Brain microvascular endothelial cell (primary cell): Measurements from ENCODE around the gene DDOST.
A peak's percentile ranks its signal among the peaks of the same experiment; 100 is the strongest.

Experiments
- DNase-seq: peaks from one replicate; pipeline ENCODE4 v3.0.0-alpha.2; 2020
- H3K27ac ChIP-seq: fragments of 250-450 bp; sonication (Bioruptor Pico); 2 replicates; pipeline ENCODE4 v1.5.1; 2020; ENCODE audit warnings: mild to moderate bottlenecking, moderate library complexity
- H3K27me3 ChIP-seq: fragments of 250-450 bp; sonication (Bioruptor Pico); replicated peaks from 2 replicates; pipeline ENCODE4 v1.5.1; 2020; ENCODE audit warnings: mild to moderate bottlenecking
- H3K36me3 ChIP-seq: fragments of 250-450 bp; sonication (Bioruptor Pico); replicated peaks from 2 replicates; pipeline ENCODE4 v1.5.1; 2020; ENCODE audit warnings: mild to moderate bottlenecking
- H3K4me3 ChIP-seq: 2 replicates; pipeline ENCODE4 v1.5.1; 2011; ENCODE audit warnings: low read depth, mild to moderate bottlenecking, control low read depth, low read length, moderate library complexity
- in situ Hi-C: cut with HindIII; loops from 2 replicates; pipeline ENCODE4 v1.10.0; 2017; ENCODE audit warnings: low sequenced_read_pairs, low pct_ligation_motif_present
- TF ChIP-seq, protein P1 (sequence below): IDR thresholded peaks from 2 replicates; pipeline ENCODE4 v1.5.1; 2011; ENCODE audit warnings: low read depth, mild to moderate bottlenecking, moderate library complexity, low read length, control low read depth, inconsistent platforms; ENCODE audit errors: missing control alignments

DDOST gene

DNA sequence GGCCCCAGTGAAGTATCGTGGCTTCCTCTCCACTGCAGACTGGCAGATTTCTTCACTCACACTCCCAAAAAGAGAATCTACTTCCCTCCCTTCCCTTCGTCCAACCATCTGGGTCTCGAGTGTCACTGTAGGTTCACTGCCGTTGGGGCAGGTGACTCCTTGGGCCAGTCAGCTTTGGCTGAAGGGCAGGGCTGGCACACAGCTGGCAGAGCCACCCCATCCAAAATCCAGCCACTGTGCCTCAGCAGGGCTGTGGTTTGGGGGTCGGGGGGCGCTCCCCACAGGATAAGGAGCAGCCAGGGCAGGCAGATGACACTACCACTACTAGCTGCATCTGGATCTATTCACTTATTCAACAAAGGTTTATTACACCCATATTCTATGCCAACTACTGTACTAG lies 18.1 kb downstream of the DDOST start:
- Histone ChIP-seq H3K27me3 (no peaks in the 10 kb centered on the region), H3K4me3 (no peak overlapping the region), H3K36me3 (peaks cover 46% of the 10 kb centered on the region), H3K27ac (no peak overlapping the region)
- DNase-seq = no peak
- TF ChIP-seq, protein P1, sequence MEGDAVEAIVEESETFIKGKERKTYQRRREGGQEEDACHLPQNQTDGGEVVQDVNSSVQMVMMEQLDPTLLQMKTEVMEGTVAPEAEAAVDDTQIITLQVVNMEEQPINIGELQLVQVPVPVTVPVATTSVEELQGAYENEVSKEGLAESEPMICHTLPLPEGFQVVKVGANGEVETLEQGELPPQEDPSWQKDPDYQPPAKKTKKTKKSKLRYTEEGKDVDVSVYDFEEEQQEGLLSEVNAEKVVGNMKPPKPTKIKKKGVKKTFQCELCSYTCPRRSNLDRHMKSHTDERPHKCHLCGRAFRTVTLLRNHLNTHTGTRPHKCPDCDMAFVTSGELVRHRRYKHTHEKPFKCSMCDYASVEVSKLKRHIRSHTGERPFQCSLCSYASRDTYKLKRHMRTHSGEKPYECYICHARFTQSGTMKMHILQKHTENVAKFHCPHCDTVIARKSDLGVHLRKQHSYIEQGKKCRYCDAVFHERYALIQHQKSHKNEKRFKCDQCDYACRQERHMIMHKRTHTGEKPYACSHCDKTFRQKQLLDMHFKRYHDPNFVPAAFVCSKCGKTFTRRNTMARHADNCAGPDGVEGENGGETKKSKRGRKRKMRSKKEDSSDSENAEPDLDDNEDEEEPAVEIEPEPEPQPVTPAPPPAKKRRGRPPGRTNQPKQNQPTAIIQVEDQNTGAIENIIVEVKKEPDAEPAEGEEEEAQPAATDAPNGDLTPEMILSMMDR = no peak
- in situ Hi-C loops = no loop called here

DNA sequence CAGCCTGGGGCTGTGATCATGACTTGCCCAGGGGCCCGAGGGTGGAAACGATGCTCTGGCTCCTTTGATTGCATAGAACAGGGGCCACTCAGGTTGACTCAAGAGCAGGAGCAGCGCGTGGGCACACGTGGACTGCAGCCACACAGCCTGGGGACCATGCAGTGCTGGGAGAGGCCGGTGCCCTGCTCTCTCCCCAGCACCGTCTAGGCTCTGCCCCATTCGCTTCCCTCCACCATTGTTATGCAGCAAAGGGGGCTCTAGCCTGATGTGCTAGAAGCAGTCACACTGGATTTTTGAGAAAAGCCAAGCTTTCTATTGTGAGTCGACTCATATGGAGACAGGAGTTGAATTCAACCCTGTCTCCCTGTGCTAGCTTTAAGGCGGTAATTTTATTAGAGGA lies 19.2 kb downstream of the DDOST start:
- no peak for DNase-seq
- TF ChIP-seq, protein P1 = no peak
- in situ Hi-C loops = no loop called here
- H3K27ac ChIP-seq = no peak overlapping the region
- peaks cover 44% of the 10 kb centered on the region for H3K36me3 ChIP-seq
- no peaks in the 10 kb centered on the region for H3K27me3 ChIP-seq
- H3K4me3 ChIP-seq = no peak overlapping the region

DNA sequence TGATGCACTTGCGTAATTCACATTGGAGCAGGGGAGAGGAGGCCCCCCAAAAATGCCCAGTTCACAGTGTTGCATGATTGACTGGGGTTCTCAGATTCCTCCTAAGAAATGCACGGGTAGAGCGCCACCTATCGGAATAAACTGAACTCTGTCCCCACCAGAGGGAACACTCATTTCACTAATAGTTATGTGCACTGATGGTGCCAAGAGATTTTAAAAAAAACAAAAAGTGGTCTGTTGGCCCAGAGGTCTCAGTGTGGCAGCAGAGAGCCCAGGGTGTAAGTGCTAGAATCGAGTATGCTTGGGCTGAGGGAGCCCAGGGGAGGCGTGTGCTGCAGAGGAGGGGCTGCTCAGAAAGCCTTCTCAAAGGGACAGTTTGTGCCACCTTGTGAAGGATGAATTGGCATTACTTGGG lies 21.0 kb downstream of the DDOST start:
- Histone ChIP-seq H3K4me3 (no peak overlapping the region), H3K36me3 (peaks cover 42% of the 10 kb centered on the region), H3K27ac (no peak overlapping the region), H3K27me3 (no peaks in the 10 kb centered on the region)
- TF ChIP-seq, protein P1 = peak; percentile 83
- in situ Hi-C loops = no loop called here
- peak; percentile 34 for DNase-seq

DNA sequence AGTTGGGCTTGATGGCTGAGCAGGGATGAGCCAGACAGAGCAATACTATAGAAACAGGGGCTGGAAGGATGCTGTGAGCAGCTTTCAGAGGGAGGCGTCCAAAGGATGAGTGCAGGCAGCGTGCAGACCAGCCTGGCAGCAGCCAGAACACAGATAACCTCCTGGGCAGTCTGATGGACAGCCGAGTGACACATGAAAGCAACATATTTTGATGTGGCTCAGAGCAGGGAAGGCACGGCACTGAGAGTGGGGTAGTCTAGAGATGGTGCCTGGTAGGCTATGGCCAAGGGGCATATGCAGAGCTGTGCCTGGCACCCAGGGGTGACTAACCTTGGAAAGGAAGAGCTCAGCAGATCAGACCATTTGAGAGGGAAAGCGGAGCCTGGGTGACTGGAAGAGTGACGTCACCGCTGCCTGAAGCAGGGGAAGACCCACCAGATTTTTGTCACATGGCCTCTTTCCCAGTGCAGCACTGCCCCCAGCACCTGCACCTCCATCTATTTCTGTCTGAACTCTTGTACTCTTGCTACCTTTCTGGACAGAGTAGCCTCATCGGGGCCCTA lies 24.3 kb downstream of the DDOST start:
- DNase-seq = no peak
- no peaks in the 10 kb centered on the region for H3K27me3 ChIP-seq
- in situ Hi-C loops = no loop called here
- H3K36me3 ChIP-seq = peaks cover 28% of the 10 kb centered on the region
- no peak overlapping the region for H3K4me3 ChIP-seq
- TF ChIP-seq, protein P1 = no peak
- H3K27ac ChIP-seq = no peak overlapping the region

DNA sequence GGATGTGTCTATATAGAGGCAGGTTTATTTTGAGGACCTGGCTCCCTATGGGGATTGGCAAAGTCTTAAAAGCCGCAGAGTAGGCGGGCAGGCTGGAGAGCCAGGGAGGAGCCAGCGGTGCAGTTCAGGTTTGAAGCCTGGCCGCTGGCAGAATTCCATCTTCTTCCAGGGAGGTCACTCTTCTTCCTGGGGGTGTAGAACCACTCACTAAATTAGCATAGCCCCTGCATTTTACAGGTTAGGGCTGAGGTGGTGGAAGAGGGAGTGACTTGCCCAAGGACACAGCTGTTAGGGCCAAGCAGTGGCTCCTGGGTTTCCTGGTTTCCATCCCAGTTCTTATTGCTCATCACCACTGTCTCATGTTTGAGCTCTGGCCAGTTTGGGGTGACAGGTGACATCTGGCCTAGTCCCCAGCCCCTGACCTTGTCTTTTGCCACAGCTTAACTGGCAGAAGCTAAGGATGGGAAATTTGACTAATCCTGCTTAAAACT lies 26.5 kb downstream of the DDOST start:
- no peak for DNase-seq
- H3K36me3 ChIP-seq = peaks cover 16% of the 10 kb centered on the region
- no peak overlapping the region for H3K27ac ChIP-seq
- peak overlapping the region; percentile 72 for H3K4me3 ChIP-seq
- in situ Hi-C loops = no loop called here
- H3K27me3 ChIP-seq = no peaks in the 10 kb centered on the region
- TF ChIP-seq, protein P1 = no peak

DNA sequence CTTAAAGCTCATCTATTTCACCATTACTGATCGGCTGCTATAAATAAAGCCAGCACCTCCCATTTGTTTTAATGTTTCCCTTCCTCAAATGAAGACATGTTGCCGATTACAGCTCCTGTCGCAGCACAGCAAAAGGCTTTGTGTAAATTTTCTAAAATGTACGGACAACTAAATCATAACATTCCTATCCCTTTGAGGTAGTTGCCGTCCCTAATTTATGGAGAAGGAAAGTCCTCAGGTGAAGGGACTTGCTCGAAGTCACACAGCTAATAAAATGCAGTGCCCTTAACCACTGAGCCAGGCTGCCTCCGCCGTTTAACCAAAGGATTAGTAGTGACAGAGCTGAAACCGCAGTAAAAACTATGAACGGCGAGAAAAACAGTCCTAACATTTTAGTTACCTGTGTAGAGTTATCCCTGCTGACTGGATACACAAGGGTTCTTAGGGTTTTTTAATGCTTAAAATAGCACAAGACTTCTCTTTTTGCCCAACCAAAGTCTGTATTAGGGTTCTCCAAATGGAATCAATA lies 27.0 kb downstream of the DDOST start:
- Histone ChIP-seq H3K4me3 (peak overlapping the region; percentile 72), H3K36me3 (peaks cover 11% of the 10 kb centered on the region), H3K27ac (no peak overlapping the region), H3K27me3 (no peaks in the 10 kb centered on the region)
- in situ Hi-C loops = no loop called here
- TF ChIP-seq, protein P1 = no peak
- DNase-seq = no peak
